SK-N-SH treated with all-trans-retinoic acid at 6 μM for 48 hours (cell line): Measurements from ENCODE around the gene CMTM3.

ENCODE experiments used
- ARNTL ChIP-seq: fragments of 450-650 bp; formaldehyde crosslinking; IDR thresholded peaks from 2 replicates; pipeline ENCODE4 v1.5.0; 2020; ENCODE audit warnings: low read depth, mild to moderate bottlenecking, moderate library complexity, borderline replicate concordance
- BACH2 ChIP-seq: fragments of 250-450 bp; sonication (Bioruptor Pico); IDR thresholded peaks from 2 replicates; pipeline ENCODE4 v1.9.0; 2021; ENCODE audit warnings: mild to moderate bottlenecking, borderline replicate concordance
- CSDC2 ChIP-seq: fragments of 250-450 bp; sonication (Bioruptor Pico); IDR thresholded peaks from 2 replicates; pipeline ENCODE4 v1.5.0; 2020; ENCODE audit warnings: mild to moderate bottlenecking, moderate library complexity
- ESRRG ChIP-seq: fragments of 250-450 bp; sonication (Bioruptor Pico); IDR thresholded peaks from 2 replicates; pipeline ENCODE4 v1.6.1; 2021; ENCODE audit warnings: mild to moderate bottlenecking
- PATZ1 ChIP-seq: fragments of 250-450 bp; sonication (Bioruptor Pico); IDR thresholded peaks from 2 replicates; pipeline ENCODE4 v1.8.0; 2020; ENCODE audit warnings: mild to moderate bottlenecking, moderate library complexity, borderline replicate concordance
- TCF4 ChIP-seq: fragments of 250-450 bp; sonication (Bioruptor Pico); IDR thresholded peaks from 2 replicates; pipeline ENCODE4 v1.8.0; 2021; ENCODE audit warnings: mild to moderate bottlenecking, moderate library complexity, borderline replicate concordance
- ZFP3 ChIP-seq: fragments of 250-450 bp; sonication (Bioruptor Pico); IDR thresholded peaks from 2 replicates; pipeline ENCODE4 v1.5.0; 2020; ENCODE audit warnings: mild to moderate bottlenecking, moderate library complexity
- TF ChIP-seq, protein P1 (sequence below): fragments of 250-450 bp; sonication (Bioruptor Pico); IDR thresholded peaks from 2 replicates; pipeline ENCODE4 v1.5.1; 2020; ENCODE audit warnings: low read depth, mild to moderate bottlenecking, moderate library complexity
- TF ChIP-seq, protein P2 (sequence below): fragments of 250-450 bp; sonication (Bioruptor Pico); IDR thresholded peaks from 2 replicates; pipeline ENCODE4 v1.8.0; 2021; ENCODE audit warnings: low read depth, mild to moderate bottlenecking, moderate library complexity, borderline replicate concordance
- TF ChIP-seq, protein P3 (sequence below): fragments of 250-450 bp; sonication (Bioruptor Pico); IDR thresholded peaks from 2 replicates; pipeline ENCODE4 v1.5.0; 2020; ENCODE audit warnings: mild to moderate bottlenecking, moderate library complexity

- TF ChIP-seq ZFP3 (CRISPR knock-in tag): no peak
- TF ChIP-seq, protein P1, sequence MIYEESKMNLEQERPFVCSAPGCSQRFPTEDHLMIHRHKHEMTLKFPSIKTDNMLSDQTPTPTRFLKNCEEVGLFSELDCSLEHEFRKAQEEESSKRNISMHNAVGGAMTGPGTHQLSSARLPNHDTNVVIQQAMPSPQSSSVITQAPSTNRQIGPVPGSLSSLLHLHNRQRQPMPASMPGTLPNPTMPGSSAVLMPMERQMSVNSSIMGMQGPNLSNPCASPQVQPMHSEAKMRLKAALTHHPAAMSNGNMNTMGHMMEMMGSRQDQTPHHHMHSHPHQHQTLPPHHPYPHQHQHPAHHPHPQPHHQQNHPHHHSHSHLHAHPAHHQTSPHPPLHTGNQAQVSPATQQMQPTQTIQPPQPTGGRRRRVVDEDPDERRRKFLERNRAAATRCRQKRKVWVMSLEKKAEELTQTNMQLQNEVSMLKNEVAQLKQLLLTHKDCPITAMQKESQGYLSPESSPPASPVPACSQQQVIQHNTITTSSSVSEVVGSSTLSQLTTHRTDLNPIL (CRISPR knock-in tag): no peak
- no peak for TF ChIP-seq PATZ1 (CRISPR knock-in tag)
- TF ChIP-seq ARNTL (CRISPR knock-in tag): no peak
- TF ChIP-seq CSDC2 (CRISPR knock-in tag): no peak
- no peak for TF ChIP-seq BACH2 (CRISPR knock-in tag)
- TF ChIP-seq ESRRG: no peak
- TF ChIP-seq, protein P2, sequence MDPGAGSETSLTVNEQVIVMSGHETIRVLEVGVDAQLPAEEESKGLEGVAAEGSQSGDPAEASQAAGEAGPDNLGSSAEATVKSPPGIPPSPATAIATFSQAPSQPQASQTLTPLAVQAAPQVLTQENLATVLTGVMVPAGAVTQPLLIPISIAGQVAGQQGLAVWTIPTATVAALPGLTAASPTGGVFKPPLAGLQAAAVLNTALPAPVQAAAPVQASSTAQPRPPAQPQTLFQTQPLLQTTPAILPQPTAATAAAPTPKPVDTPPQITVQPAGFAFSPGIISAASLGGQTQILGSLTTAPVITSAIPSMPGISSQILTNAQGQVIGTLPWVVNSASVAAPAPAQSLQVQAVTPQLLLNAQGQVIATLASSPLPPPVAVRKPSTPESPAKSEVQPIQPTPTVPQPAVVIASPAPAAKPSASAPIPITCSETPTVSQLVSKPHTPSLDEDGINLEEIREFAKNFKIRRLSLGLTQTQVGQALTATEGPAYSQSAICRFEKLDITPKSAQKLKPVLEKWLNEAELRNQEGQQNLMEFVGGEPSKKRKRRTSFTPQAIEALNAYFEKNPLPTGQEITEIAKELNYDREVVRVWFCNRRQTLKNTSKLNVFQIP (CRISPR knock-in tag): no peak
- TF ChIP-seq, protein P3, sequence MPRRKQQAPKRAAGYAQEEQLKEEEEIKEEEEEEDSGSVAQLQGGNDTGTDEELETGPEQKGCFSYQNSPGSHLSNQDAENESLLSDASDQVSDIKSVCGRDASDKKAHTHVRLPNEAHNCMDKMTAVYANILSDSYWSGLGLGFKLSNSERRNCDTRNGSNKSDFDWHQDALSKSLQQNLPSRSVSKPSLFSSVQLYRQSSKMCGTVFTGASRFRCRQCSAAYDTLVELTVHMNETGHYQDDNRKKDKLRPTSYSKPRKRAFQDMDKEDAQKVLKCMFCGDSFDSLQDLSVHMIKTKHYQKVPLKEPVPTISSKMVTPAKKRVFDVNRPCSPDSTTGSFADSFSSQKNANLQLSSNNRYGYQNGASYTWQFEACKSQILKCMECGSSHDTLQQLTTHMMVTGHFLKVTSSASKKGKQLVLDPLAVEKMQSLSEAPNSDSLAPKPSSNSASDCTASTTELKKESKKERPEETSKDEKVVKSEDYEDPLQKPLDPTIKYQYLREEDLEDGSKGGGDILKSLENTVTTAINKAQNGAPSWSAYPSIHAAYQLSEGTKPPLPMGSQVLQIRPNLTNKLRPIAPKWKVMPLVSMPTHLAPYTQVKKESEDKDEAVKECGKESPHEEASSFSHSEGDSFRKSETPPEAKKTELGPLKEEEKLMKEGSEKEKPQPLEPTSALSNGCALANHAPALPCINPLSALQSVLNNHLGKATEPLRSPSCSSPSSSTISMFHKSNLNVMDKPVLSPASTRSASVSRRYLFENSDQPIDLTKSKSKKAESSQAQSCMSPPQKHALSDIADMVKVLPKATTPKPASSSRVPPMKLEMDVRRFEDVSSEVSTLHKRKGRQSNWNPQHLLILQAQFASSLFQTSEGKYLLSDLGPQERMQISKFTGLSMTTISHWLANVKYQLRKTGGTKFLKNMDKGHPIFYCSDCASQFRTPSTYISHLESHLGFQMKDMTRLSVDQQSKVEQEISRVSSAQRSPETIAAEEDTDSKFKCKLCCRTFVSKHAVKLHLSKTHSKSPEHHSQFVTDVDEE (CRISPR knock-in tag): no peak
- no peak for TF ChIP-seq TCF4 (CRISPR knock-in tag)
These were observed 15.9 kb downstream of the CMTM3 start for GRCh38 chr16:66620429-66620795.
